ENCODE data around the gene KLHL5. TPM values are rescaled to one million over a fixed set of nuclear protein-coding genes. Genes with fewer than 3 reads are reported as not detected.

The KLHL5 gene, protein sequence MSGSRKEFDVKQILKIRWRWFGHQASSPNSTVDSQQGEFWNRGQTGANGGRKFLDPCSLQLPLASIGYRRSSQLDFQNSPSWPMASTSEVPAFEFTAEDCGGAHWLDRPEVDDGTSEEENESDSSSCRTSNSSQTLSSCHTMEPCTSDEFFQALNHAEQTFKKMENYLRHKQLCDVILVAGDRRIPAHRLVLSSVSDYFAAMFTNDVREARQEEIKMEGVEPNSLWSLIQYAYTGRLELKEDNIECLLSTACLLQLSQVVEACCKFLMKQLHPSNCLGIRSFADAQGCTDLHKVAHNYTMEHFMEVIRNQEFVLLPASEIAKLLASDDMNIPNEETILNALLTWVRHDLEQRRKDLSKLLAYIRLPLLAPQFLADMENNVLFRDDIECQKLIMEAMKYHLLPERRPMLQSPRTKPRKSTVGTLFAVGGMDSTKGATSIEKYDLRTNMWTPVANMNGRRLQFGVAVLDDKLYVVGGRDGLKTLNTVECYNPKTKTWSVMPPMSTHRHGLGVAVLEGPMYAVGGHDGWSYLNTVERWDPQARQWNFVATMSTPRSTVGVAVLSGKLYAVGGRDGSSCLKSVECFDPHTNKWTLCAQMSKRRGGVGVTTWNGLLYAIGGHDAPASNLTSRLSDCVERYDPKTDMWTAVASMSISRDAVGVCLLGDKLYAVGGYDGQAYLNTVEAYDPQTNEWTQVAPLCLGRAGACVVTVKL
- 10 to 100 TPM; 54.6 to 77.5 (median 64.7) TPM for total RNA-seq

DNA sequence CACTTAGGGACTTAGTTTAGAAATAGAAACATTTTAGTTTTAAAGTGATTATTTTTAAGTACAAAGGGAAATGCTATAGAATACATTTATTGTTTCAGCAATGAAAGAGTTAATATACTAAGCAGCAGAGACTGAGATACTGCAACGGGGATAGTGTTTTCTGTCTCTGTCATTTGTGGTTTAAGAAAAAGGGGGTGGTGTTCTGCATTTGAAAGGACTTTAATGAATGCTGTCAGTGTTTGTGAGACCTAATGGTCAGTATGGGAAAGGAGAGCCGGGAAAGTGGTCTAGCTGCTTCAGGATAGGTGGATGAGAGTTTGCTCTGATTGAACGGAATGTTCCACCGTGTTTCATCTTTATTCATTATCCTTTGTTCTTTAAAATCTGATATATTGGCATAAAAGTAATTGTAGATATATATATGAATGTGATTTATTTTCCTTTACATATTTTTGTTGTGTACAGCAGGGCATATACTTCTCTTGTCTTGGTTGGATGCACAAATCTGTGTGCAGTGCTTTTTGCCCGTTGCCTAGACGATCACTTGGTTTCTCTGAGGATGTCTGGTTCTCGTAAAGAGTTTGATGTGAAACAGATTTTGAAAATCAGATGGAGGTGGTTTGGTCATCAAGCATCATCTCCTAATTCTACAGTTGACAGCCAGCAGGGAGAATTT is at the start of gene KLHL5:
Gene KLHL5 (plus strand): TSS at position 139 of the 676 bp plus-strand sequence. CDS start 421 bp downstream, at position 560.
- TF ChIP-seq, protein P1, sequence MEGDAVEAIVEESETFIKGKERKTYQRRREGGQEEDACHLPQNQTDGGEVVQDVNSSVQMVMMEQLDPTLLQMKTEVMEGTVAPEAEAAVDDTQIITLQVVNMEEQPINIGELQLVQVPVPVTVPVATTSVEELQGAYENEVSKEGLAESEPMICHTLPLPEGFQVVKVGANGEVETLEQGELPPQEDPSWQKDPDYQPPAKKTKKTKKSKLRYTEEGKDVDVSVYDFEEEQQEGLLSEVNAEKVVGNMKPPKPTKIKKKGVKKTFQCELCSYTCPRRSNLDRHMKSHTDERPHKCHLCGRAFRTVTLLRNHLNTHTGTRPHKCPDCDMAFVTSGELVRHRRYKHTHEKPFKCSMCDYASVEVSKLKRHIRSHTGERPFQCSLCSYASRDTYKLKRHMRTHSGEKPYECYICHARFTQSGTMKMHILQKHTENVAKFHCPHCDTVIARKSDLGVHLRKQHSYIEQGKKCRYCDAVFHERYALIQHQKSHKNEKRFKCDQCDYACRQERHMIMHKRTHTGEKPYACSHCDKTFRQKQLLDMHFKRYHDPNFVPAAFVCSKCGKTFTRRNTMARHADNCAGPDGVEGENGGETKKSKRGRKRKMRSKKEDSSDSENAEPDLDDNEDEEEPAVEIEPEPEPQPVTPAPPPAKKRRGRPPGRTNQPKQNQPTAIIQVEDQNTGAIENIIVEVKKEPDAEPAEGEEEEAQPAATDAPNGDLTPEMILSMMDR (IDR thresholded peaks at IDR 0.05; ENCODE audit: low read depth), result no peak

DNA sequence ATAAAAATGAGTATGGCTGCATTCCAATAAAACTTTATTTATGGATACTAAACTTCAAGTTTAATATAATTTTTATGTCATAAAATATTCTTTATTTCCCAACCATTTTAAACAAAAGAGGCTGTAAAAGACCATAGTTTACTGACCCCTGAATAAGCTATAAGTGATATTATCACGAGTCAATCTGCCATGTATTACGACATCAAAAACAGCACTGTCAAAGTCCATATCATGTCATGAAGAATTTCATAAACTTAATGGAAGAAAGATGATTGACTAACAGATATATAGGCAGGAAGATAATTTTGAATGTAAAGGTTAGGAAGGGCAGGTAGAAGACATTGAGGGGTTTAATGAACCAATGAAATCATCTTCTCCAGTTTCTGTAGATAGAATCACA is 48.0 kb upstream of the KLHL5 start:
- TF ChIP-seq, protein P1 (IDR thresholded peaks at IDR 0.05; ENCODE audit: low read depth), result no peak

DNA sequence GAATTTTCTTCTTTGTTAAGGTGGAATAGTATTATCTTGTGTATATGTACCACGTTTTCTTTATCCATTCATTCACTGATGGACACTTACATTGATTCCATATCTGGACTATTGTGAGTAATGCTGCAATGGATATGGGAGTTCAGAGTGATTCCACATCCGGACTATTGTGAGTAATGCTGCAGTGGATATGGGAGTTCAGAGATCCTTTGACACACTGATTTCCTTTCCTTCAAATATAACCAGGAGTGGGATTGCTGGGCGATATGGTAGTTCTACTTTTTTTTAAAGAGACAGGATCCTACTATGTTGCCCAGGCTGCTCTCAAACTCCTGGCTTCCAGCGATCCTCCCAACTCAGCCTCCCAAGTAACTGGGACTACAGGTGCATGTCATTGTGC is 41.9 kb upstream of the KLHL5 start:
- TF ChIP-seq, protein P1 (IDR thresholded peaks at IDR 0.05; ENCODE audit: low read depth), result no peak

DNA sequence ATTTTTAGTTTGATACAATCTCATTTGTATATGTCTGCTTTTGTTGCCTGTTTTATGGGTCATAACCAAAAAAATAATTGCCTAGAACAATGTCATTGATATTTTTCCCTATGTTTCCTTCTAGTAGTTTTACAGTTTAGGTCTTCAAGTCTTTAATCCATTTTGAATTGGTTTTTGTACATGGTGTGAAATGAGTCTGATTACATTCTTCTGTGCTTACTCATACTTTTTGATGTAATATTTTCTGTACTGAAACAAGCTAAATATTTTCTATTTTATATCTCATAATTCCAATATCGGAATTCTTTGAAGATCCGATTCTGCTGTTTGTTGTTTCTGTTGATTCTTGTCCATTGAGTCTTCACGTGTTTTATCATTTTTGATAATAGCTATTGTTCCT is 40.4 kb upstream of the KLHL5 start:
- TF ChIP-seq, protein P1 (IDR thresholded peaks at IDR 0.05; ENCODE audit: low read depth), result no peak

DNA sequence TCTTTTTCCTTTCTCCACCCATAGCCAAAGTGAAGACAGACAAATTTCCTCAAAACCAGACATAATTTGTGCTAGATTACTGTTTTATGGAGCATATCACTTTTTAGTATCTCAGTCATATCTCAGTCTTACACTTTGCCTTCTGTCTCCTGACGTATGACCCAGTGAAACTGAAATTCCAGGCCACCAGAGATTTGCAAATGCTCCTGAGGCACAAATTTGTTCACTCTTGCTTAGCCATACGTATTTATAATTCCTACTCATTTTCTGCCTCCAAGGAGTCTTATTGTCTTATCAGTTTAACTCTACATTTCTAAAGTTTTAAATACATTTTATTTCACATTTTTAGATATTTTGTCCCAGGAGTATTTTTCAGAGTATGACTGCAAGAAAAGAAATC is 39.8 kb upstream of the KLHL5 start:
- TF ChIP-seq, protein P1 (IDR thresholded peaks at IDR 0.05; ENCODE audit: low read depth), result no peak

DNA sequence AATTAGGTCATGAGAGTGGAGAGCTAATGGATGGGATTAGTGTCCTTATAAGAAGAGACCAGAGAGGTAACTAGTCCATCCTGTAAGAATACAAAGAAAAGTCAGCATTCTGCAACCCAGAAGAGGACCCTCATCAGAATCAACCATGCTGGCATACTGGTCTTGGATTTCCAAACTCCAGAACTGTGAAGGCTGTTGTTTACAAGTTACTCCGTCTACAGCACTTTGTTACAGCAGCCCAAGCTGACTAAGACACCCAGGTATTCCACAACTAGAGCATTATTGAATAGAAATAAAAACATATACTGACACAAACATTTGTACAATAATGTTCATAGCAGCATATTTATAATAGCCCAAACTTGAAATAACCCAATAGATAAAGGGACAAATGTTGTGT is 39.0 kb upstream of the KLHL5 start:
- TF ChIP-seq, protein P1 (IDR thresholded peaks at IDR 0.05; ENCODE audit: low read depth), result no peak

Data from subcutaneous adipose tissue (tissue), 4 donors.